Ovary (tissue), 3 donors: Measurements from ENCODE around the gene VPS8.

Source experiments
- POLR2A ChIP-seq: fragments of 450-650 bp; IDR thresholded peaks from one replicate; pipeline ENCODE4 v1.6.1; 2017; ENCODE audit warnings: antibody characterized with exemption, mild to moderate bottlenecking, moderate library complexity
- TF ChIP-seq, protein P1 (sequence below), 3 donors: fragments of 450-650 bp in 2 of 3; fragments of 200-600 bp in 1 of 3; IDR thresholded peaks; one replicate each; pipeline versions ENCODE4 v1.5.1 to v1.8.0; 2016 to 2022; ENCODE audit warnings: antibody characterized with exemption in 3 of 3, mild to moderate bottlenecking in 1 of 3
- donor health status: DM: no; HTN: no; CAD: no.

DNA sequence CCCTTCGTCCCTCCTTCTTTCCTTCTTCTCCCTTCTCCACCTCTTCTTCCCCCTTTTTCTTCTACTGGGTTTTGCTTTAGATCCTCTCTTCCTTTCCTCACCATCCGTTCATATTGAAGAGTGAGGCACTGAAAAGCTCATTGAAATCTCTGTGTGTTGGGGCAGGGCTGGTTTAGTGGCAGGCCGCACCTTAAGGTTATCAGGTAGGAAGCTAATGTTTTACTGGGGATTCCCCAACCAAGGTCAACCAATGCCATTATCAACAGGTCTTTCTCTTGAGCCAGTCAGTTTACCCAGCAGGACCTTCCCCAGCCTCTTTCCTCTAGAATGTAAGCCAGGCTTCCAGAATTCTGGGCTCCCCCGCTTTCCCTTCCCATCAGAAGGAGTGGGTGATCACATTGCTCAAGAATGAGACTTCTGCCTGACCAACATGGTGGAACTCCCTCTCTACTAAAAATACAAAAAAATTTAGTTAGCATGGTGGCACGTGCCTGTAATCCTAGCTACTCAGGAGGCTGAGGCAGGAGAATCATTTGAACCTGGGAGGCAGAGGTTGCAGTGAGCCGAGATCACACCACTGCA, 11.5 kb upstream of the VPS8 start:
- TF ChIP-seq, protein P1, sequence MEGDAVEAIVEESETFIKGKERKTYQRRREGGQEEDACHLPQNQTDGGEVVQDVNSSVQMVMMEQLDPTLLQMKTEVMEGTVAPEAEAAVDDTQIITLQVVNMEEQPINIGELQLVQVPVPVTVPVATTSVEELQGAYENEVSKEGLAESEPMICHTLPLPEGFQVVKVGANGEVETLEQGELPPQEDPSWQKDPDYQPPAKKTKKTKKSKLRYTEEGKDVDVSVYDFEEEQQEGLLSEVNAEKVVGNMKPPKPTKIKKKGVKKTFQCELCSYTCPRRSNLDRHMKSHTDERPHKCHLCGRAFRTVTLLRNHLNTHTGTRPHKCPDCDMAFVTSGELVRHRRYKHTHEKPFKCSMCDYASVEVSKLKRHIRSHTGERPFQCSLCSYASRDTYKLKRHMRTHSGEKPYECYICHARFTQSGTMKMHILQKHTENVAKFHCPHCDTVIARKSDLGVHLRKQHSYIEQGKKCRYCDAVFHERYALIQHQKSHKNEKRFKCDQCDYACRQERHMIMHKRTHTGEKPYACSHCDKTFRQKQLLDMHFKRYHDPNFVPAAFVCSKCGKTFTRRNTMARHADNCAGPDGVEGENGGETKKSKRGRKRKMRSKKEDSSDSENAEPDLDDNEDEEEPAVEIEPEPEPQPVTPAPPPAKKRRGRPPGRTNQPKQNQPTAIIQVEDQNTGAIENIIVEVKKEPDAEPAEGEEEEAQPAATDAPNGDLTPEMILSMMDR (IDR thresholded peaks at IDR 0.05) = no peak
- no peak for TF ChIP-seq POLR2A
